Renal cortex interstitium (tissue), 11 donors: Measurements from ENCODE around the gene CATSPER3. TPM values are rescaled to one million over a fixed set of nuclear protein-coding genes. Genes with fewer than 3 reads are reported as not detected.

Experiments used
- DNase-seq, 11 donors: peaks; one replicate each; pipeline ENCODE4 v3.0.0-alpha.2; 2013; ENCODE audit warnings: low read depth in 9 of 11, low spot score in 4 of 11; ENCODE audit errors: extremely low read depth in 1 of 11
- polyA plus RNA-seq, 3 donors: library from polyadenylated mRNA; unstranded; fragments of 120-200 nt; gene quantifications; one replicate each; pipeline ENCODE4 v1.2.1, GENCODE V29; 2013; ENCODE audit not compliant: insufficient read length in 3 of 3

CATSPER3 gene
- polyA plus RNA-seq, 3 donors: 0.89 to 1.3 (median 1.3) TPM

DNA sequence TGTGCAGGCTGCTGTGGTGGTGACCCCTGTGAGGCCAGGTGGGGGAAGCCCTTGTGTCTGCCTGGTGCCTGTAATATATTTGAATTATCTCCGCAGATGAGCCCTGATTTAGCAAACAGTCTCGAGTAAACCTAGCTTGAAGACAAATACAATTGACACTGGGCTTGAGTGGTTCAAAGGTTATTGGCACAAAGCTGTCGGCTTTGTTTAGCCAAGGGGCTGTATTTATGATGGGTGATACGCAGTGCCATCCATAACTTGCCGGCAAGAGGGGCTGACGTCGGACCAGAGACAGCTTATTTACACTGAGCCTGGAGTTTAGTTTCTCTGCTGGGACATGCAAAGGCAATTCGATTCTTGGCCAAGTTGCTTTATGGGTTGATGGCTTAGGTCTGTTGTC, 86.3 kb downstream of the CATSPER3 start:
- no peak for DNase-seq

DNA sequence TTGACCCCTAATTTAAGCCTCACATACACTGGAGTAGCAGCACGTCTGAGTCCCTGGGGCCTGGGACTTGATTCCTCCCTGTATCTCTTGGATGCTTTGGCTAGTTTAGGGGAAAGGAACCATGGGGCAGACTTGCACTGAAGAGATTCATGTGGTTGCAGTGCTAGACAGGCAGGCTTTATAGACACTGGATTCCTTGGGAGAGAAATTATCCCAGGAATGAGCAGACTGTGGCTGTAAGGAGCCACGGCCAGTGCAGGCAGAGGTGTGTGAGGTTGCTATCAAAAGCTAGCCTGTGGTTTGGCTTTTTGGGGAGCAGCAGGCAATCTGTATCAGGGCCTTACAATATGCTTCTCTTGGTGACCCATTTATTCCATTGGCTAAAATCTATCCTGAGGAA, 86.8 kb downstream of the CATSPER3 start:
- no peak for DNase-seq

DNA sequence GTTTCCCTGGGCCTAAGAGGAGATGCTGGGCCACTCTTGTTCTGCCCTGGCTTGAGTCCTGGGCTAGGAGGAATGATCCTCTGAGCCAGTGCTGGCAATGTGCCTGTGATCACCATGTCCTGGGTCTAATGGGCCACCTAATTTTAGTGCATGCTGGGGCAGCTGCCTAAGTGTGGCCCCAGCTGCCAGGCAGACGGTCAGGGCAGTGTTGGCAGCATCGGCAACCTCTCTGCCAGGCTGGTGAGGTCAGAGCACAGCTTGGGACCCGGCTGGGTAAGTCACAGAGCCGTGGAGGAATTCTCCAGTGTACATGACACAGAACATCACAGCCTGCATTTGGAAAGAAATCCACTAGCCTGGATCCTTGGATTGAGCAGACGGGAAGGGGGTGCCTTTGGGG, 87.7 kb downstream of the CATSPER3 start:
- no peak for DNase-seq

DNA sequence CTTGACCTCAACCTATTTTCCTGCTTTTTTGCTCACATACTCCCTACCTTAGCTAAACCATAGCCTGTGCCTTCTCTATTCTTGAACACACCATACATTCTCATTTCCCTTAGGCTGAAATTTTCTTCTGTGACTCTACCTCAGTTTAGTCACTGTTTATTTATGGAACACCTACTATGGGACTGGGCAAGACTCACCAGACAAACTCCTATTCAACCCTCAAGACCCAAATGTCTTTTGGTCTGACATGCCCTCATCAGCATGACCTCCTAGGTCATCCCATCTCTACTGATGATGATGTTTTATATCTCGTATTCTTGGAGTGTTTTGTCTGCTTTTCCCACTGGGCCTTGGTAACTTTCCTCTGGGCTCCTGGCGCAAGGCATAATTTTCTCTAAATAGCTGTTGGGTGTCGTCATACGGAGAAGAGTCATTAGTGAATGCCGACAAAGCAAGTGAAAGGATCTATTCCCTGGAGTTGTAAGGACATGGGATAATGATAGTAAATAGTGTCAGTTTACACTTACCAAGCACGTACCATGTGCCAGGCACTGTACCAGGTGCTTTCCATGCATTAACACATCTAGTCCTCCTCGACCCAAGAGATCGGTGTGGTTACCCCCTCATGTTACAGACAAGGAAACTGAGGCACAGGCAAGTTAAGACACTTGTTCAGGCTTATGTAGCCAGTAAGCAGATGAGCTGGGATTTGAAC, 88.8 kb downstream of the CATSPER3 start:
- DNase-seq: no peak

DNA sequence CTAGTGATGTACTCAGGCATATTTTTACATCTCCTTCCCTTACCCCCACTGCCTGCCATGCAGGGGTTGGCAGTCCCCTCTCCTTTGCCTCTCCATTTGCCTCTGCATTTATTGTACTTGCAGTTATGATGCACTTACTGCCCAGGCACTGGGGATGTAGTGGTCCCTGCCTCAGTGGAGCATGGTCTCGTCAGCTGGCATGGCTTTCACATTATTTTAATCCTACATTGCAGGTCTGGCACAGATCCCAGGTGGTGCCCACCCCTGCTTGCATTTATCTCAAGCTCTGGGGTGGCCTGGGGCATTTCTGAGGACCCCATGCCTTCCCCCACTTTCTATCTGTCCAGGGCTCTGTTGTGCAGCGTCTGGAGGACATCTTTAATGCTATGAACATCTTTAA, 89.5 kb downstream of the CATSPER3 start:
- no peak for DNase-seq

DNA sequence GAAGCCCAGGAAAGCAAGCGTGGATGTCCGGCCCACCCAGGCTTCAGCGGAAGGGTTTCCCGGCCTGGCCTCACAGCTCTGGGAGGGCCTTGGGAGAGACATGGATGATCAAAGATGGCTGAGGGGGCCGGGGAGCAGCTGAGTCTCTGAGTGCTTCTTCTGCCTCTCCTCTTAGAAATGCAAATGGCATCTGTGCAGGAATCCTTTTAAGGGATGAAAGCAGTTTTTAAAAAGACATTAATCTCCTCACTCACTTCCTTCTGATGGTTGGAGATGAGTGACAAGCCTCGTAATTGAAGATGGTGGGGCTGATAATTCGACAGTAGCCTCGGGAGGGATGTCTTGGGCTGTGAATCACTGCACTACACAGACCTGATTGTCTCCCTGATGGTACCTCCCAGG, 90.6 kb downstream of the CATSPER3 start:
- no peak for DNase-seq

DNA sequence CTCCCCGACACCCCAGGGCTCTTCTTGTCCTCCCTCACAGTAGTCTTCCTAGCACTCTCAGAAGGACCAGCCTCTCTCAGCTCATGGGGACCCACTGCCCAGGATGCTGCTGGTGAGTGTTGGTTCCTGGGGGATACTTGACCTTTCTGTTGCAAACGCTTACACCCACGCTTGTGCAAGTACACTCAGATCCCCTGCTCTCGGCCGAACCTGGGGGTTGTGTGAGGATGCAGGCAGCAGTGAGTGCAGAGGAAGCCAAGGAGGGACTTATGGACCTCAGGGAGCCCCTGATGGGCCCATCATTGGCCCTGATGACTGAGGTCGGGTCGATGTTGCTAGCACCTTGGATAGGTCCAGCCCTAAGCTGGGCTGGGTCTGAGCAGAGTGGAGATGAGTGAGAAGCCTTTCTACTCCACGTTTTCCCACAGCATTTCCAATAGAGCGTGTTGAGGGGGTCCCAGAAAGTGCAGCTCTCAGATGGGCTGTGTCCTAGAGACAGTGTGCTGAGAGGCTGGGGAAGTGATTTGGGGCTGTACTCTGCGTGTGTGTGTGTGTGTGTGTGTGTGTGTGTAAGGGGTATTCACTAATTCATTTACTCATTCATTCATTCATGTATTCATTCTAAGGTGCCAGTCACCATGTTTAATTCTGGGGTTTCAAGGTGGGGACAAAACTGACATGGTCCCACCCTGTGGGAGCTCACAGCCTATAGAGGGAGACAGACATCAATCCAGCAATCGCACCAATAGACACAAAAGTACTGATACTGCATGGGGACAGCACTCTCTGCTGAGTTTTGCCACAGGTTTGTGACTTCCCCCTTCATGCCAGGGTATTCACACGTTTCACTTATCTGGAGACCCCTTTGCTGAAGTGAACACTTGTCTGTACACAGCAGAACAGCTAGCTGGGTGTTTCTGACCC, 91.6 kb downstream of the CATSPER3 start:
- no peak for DNase-seq

DNA sequence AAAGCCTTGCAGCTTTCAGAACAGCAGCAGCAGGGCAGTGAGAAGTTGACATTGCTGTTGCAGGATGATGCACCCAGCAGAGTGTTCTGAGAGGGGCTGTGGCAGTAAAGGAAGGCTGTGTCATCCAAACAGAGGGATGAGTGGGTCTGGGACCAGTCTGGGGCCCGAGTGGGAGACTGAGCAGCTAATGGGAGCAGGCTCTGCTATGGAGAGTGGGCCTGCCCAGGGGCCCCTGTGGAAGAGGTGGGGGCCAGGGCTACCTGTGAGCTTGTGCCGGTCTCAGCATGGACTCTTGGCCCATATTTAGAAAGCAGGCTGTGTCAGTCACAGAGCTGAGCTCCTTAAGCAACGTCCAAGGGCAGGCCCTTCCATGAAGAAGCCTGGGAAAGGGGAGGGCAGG, 92.3 kb downstream of the CATSPER3 start:
- no peak for DNase-seq

DNA sequence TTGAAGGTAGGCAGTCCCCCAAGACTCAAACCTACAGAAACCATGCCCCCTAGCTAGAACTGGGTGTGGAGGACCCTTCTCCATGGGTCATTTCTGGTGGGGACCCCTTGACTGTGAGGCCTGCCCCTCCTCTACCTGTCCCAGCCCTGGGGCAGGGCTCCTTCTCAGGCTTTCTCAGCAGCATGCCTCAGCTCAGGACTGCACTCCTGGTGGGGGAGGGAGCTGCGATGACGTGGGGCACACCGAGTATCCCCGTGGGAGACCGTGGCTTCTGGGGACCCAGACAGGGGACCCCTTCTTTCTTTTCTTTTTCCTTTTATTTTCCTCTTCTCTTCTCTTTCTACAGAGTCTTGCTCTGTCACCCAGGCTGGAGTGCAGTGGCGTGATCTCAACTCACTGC, 93.3 kb downstream of the CATSPER3 start:
- DNase-seq: no peak

Other genes starting within 250 kb of the CATSPER3 start
- 10 to 100 TPM; 61.9 to 74.7 (median 65.4) TPM for gene CAMLG, start 229.4 kb upstream of the CATSPER3 start, polyA plus RNA-seq
- gene DDX46, start 209.1 kb upstream of the CATSPER3 start, polyA plus RNA-seq: 10 to 100 TPM; 76.6 to 95.7 (median 89.7) TPM
- gene C5orf24, start 121.9 kb upstream of the CATSPER3 start, polyA plus RNA-seq: 100 to 1,000 TPM in 2 of 3 donors, 10 to 100 TPM in 1; 90.8 to 112 (median 108) TPM
- gene TXNDC15, start 93.5 kb upstream of the CATSPER3 start, polyA plus RNA-seq: 10 to 100 TPM; 80.0 to 89.5 (median 82.3) TPM
- gene PCBD2, start 62.8 kb upstream of the CATSPER3 start, polyA plus RNA-seq: 10 to 100 TPM; 10.5 to 16.5 (median 12.2) TPM
- gene PITX1, start 66.3 kb downstream of the CATSPER3 start, polyA plus RNA-seq: not detected